Measurements from ENCODE around the gene ZNF516.

Gene ZNF516

GRCh38 chr18:76530391-76530790 lies 35.3 kb upstream of the ZNF516 start:
- H3K27ac ChIP-seq (ENCODE audit: extremely low read depth, low read depth, low read length), result no peak overlapping the region
- CTCF ChIA-PET, result no interaction called here

GRCh38 chr18:76529433-76529811 lies 34.4 kb upstream of the ZNF516 start:
- H3K9me3 ChIP-seq (ENCODE audit: control insufficient read depth, insufficient read depth, low read depth, low read length), result no peaks in the 10 kb centered on the region
- H3K4me1 ChIP-seq (ENCODE audit: control insufficient read depth, insufficient read depth, low read length), result peaks cover 10% of the 10 kb centered on the region
- H3K4me3 ChIP-seq (ENCODE audit: low read depth, low read length), result no peak overlapping the region
- no peak overlapping the region for H3K27ac ChIP-seq (ENCODE audit: extremely low read depth, low read depth, low read length)
- H3K36me3 ChIP-seq (ENCODE audit: control insufficient read depth in 2 of 2, insufficient read depth in 1 of 2, low read length in 2 of 2), result no peaks in the 10 kb centered on the region
- POLR2A ChIA-PET, result interaction anchor here (1.5 kb wide), 2 partner anchors 11 to 36 kb away, joined by 3 to 5 read pairs; no protein-coding TSS in a partner anchor
- CTCF ChIA-PET, result interaction anchor here (0.6 to 0.9 kb wide), 3 partner anchors 128 to 1213 kb away, joined by 3 to 6 read pairs (median 3); no protein-coding TSS in a partner anchor
- no peak for TF ChIP-seq ZNF660 (tag by site-specific recombination; IDR thresholded peaks at IDR 0.05)
- no peak for TF ChIP-seq ZBTB48 (tag by site-specific recombination; IDR thresholded peaks at IDR 0.05)
- TF ChIP-seq ZNF626 (tag by site-specific recombination; IDR thresholded peaks at IDR 0.05), result no peak
- TF ChIP-seq, protein P1, sequence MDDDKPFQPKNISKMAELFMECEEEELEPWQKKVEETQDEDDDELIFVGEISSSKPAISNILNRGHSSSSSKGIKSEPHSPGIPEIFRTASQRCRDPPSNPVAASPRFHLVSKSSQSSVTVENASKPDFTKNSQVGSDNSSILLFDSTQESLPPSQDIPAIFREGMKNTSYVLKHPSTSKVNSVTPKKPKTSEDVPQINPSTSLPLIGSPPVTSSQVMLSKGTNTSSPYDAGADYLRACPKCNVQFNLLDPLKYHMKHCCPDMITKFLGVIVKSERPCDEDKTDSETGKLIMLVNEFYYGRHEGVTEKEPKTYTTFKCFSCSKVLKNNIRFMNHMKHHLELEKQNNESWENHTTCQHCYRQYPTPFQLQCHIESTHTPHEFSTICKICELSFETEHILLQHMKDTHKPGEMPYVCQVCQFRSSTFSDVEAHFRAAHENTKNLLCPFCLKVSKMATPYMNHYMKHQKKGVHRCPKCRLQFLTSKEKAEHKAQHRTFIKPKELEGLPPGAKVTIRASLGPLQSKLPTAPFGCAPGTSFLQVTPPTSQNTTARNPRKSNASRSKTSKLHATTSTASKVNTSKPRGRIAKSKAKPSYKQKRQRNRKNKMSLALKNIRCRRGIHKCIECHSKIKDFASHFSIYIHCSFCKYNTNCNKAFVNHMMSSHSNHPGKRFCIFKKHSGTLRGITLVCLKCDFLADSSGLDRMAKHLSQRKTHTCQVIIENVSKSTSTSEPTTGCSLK (tag by site-specific recombination; IDR thresholded peaks at IDR 0.05), result no peak
- TF ChIP-seq, protein P2, sequence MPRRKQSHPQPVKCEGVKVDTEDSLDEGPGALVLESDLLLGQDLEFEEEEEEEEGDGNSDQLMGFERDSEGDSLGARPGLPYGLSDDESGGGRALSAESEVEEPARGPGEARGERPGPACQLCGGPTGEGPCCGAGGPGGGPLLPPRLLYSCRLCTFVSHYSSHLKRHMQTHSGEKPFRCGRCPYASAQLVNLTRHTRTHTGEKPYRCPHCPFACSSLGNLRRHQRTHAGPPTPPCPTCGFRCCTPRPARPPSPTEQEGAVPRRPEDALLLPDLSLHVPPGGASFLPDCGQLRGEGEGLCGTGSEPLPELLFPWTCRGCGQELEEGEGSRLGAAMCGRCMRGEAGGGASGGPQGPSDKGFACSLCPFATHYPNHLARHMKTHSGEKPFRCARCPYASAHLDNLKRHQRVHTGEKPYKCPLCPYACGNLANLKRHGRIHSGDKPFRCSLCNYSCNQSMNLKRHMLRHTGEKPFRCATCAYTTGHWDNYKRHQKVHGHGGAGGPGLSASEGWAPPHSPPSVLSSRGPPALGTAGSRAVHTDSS (tag by site-specific recombination; IDR thresholded peaks at IDR 0.05), result no peak
- TF ChIP-seq KLF16 (tag by site-specific recombination; IDR thresholded peaks at IDR 0.05), result no peak
- no peak for TF ChIP-seq HIC1 (tag by site-specific recombination; IDR thresholded peaks at IDR 0.05)
- TF ChIP-seq, protein P3, sequence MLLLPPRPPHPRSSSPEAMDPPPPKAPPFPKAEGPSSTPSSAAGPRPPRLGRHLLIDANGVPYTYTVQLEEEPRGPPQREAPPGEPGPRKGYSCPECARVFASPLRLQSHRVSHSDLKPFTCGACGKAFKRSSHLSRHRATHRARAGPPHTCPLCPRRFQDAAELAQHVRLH (tag by site-specific recombination; IDR thresholded peaks at IDR 0.05), result no peak
- TF ChIP-seq ZNF629 (tag by site-specific recombination; IDR thresholded peaks at IDR 0.05), result no peak
- TF ChIP-seq ZNF785 (tag by site-specific recombination; IDR thresholded peaks at IDR 0.05), result no peak
- TF ChIP-seq ZNF423 (tag by site-specific recombination; IDR thresholded peaks at IDR 0.05), result no peak

More at GRCh38 chr18:76530391-76530790, 35.3 kb upstream of the ZNF516 start:
- H3K4me3 ChIP-seq (ENCODE audit: low read depth, low read length), result no peak overlapping the region
- no peaks in the 10 kb centered on the region for H3K36me3 ChIP-seq (ENCODE audit: control insufficient read depth in 2 of 2, insufficient read depth in 1 of 2, low read length in 2 of 2)
- TF ChIP-seq, protein P4, sequence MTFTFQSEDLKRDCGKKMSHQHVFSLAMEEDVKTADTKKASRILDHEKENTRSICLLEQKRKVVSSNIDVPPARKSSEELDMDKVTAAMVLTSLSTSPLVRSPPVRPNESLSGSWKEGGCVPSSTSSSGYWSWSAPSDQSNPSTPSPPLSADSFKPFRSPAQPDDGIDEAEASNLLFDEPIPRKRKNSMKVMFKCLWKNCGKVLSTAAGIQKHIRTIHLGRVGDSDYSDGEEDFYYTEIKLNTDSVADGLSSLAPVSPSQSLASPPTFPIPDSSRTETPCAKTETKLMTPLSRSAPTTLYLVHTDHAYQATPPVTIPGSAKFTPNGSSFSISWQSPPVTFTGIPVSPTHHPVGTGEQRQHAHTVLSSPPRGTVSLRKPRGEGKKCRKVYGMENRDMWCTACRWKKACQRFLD (tag by site-specific recombination; IDR thresholded peaks at IDR 0.05), result no peak
- TF ChIP-seq BCL11B (tag by site-specific recombination; IDR thresholded peaks at IDR 0.05; ENCODE audit: low read depth) (no peak), ZNF473 (tag by site-specific recombination; IDR thresholded peaks at IDR 0.05) (no peak), ZNF426 (tag by site-specific recombination; IDR thresholded peaks at IDR 0.05) (no peak), ZNF629 (tag by site-specific recombination; IDR thresholded peaks at IDR 0.05) (no peak), ZNF175 (tag by site-specific recombination; IDR thresholded peaks at IDR 0.05) (no peak), IKZF3 (tag by site-specific recombination; IDR thresholded peaks at IDR 0.05) (no peak), ZNF658 (tag by site-specific recombination; IDR thresholded peaks at IDR 0.05) (no peak)
- TF ChIP-seq, protein P1 (tag by site-specific recombination; IDR thresholded peaks at IDR 0.05), result no peak
- TF ChIP-seq, protein P5, sequence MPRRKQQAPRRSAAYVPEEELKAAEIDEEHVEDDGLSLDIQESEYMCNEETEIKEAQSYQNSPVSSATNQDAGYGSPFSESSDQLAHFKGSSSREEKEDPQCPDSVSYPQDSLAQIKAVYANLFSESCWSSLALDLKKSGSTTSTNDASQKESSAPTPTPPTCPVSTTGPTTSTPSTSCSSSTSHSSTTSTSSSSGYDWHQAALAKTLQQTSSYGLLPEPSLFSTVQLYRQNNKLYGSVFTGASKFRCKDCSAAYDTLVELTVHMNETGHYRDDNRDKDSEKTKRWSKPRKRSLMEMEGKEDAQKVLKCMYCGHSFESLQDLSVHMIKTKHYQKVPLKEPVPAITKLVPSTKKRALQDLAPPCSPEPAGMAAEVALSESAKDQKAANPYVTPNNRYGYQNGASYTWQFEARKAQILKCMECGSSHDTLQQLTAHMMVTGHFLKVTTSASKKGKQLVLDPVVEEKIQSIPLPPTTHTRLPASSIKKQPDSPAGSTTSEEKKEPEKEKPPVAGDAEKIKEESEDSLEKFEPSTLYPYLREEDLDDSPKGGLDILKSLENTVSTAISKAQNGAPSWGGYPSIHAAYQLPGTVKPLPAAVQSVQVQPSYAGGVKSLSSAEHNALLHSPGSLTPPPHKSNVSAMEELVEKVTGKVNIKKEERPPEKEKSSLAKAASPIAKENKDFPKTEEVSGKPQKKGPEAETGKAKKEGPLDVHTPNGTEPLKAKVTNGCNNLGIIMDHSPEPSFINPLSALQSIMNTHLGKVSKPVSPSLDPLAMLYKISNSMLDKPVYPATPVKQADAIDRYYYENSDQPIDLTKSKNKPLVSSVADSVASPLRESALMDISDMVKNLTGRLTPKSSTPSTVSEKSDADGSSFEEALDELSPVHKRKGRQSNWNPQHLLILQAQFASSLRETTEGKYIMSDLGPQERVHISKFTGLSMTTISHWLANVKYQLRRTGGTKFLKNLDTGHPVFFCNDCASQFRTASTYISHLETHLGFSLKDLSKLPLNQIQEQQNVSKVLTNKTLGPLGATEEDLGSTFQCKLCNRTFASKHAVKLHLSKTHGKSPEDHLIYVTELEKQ (tag by site-specific recombination; IDR thresholded peaks at IDR 0.05; ENCODE audit: borderline replicate concordance), result no peak
- no peaks in the 10 kb centered on the region for H3K9me3 ChIP-seq (ENCODE audit: control insufficient read depth, insufficient read depth, low read depth, low read length)
- POLR2A ChIA-PET, result no interaction called here
- H3K4me1 ChIP-seq (ENCODE audit: control insufficient read depth, insufficient read depth, low read length), result peaks cover 10% of the 10 kb centered on the region

Data from HEK293 (cell line).